IPS DF 19.7 (cell line): ENCODE measurements around the gene CNPY1.
"Not testable (repeated sequence)": the region's sequence is repeated elsewhere in the genome, so short reads cannot be mapped to it uniquely, and the experiment has no call there.

ENCODE experiments used
- DNase-seq: peaks from one replicate; pipeline ENCODE4 v3.0.0-alpha.2; 2013; ENCODE audit warnings: low read depth, low spot score

Gene CNPY1

DNA sequence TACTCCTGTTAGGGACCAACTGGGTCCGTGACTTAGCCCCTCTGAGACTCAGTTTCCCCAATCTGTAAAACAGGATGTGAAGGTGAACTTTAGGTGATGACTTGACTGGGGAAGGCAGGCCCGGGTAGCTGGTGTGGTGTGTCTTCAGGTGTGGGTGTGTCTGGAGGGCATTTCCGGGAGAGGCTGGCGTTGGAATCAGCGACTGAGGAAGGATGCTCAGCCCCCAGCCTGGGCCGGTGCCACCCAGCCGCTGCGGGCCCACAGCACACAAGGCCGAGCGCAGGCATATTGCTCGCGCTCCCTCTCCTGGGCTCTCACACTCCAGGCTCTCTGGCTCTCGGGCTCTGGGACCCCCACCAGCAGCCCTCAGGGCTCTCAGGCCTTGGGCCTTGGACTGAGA lies 31.7 kb upstream of the CNPY1 start:
- DNase-seq, result no peak

DNA sequence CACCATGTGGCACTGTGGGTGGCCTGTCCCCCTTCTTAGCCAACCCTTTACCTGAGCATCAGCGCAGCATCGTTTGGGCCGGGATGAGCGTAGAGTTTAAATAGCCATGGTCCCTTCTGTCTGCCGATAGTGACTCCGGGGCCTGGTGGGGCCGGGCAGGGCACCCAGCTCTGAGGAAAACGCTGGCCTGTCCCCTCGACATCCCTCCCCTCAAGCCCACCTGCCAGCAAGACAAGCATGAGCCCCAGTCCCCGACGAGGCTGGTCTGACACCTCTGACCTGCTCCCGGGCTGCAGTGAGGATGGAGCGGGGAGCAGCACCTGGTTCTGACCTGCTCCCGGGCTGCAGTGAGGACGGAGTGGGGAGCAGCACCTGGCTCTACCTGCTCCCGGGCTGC lies 31.1 kb upstream of the CNPY1 start:
- no peak for DNase-seq

DNA sequence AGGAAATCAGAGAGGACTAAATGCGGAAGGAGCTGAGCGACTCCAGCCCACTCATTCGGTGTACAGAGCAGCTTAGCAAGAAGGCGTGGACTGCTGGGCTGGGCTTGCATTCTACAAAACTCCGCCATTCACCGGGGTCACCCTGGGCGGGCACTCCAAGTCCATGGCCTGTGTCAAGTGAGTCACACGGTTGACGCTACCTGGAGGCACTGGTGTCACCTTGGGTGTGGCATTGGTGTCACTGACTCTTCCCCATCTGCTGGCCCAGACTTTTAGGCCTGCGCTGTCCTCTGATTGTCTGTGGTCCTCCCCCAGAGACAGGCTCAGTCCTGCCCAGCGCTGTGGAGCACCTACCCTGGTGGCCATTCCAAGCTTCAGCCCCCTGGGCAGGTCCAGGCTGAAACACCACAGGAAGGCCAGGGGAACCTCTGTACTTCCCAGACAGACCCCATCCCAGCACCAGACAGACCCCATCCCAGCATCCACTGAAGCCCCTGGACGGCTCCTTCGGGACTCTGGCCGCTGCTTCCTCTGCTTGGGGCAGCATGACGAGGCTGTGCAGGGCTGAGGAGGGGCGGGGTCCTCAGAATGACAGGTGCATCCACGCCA lies 30.6 kb upstream of the CNPY1 start:
- no peak for DNase-seq

DNA sequence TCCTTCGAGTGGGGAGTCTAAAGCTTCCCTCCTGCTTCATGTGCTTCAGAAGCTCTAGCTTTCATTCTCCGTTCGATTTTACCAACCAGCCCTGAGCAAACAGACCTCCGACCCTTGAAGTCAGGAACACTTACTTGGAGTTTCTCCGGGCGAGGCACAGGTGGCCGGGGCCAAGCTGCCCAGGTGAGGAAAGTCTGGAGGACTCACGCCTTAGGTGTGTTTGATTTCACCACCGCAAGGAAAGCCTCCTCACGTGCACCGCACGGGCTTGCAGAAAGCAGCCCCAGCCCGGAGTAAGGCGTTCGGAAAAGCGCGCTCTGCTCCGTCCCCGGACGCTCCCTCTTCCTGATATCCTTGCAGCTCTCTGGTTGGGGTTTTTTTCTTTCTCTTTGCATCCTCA lies 30.1 kb upstream of the CNPY1 start:
- no peak for DNase-seq

DNA sequence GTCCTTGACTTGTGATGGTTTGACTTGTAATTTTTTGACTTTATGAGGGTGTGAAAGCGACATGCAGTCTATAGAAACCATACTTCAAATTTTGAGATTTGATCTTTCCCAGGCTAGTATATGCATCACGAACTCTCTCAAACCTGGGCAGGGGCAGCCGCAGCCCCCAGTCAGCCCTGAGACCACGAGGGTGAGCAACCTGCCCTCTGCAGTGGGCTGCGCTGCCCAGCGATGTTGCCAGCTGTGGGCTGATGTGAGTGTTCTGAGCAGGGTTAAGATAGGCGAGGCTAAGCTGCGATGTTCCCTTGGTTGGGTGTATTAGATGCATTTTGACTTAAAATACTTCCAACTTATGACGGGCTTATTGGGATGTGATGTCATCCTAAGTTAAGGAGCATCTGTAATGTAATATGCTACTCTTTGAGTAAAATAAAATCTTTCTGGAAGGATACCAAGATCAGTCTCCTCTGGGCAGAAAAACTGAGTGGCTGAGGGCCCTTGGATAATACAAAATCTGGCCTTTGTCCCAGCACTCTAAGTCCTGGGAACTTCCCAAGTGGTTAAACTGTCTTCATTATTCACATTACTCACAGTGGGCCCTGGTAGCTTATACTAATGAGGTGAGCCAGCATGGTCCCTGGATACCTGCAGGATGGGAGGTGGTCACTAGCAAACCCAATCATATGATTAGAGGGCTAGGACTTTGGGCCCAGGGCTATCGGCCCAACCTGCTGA lies 28.4 kb upstream of the CNPY1 start:
- no peak for DNase-seq

DNA sequence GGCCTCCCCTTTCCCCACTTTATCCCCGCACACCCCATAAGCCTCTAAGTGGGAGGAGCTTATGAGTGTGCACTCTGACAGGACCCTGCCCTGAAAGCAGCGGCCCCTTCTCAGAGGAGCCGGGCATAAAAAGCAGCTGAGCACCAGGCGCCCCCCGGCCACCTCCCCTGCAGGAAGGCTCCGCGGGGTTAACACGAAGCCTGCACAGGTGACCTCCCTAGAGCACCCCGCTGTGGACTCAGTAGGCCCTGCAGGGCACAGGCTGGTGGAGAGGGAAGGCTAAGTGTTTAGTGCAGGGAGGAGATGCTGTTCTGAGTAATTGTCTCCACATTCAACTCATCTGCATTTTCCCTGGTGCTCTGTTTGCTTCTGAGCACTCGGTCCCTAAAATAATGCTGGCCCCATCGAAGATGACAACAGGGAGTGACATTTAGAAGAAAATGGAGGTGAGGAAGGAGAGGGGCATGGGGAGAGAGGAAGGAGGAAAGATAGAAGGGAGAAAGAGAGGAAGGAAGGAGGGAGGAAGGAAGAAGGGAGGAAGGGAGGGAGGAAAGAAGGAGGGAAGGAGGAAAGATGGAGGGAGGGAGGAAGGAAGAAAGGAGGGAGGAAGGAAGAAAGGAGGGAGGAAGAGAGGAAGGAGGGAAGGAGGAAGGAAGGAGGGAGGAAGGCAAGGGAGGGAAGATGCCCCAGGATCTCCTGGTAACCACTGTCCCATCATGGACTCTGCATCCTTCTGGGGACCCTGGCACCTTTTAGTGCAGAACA lies 25.4 kb upstream of the CNPY1 start:
- DNase-seq, result no peak

DNA sequence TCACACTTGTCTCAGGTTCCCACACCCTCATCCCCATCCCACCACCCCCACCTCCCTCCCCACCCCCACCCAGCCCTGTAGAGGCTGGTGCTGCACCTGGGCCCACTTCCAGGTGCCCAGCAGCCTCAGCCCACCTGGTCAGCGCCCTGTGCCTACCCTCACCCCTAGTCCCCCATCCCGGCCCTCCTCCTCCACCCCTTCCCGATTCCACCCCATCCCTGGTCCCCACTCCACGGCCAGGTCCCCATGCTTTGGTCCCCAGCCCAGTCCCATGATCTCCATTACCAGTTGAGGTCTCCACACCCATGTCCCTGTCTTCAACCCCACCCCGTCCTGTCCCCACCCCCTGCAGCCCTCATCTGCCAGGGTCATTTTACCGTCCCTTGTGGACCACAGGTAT lies 24.6 kb upstream of the CNPY1 start:
- no peak for DNase-seq

DNA sequence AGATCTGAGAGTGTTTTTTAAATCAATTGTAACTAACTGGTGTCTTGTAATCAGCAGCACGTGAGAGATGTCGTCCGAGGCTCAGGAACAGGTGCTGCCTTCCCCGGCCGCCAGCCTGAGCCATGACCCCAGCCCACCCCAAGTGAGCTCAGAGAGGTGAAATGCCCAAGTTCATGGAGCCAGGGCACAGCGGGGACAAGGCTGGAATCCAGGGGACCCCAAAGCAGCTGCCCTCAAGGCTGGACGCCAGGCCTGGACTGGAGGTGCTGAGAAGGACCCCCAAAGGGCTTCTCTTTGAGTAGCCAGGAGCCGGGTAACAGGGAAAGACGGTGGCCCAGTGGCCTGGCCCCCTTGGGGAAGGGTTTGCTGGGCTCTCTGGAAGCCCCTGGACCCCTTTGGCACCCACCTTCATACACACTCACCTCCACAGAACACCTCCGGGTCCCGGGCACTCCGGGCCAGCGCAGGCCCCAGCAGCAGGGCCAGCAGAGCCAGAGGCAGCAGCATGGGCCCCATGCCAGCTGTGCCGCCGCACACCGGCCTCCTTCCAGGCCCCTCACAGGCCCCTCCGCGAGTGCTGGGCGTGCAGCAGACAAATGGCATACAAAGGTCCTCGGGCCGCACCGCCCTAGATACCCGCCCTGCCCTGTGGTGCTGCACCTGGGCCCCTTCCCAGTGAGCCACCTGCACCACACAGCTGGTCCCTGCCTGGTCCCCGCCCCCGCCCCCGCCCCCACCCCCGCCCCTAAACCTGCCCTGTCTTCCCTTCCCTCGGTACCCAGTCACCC lies 24.0 kb upstream of the CNPY1 start:
- no peak for DNase-seq

DNA sequence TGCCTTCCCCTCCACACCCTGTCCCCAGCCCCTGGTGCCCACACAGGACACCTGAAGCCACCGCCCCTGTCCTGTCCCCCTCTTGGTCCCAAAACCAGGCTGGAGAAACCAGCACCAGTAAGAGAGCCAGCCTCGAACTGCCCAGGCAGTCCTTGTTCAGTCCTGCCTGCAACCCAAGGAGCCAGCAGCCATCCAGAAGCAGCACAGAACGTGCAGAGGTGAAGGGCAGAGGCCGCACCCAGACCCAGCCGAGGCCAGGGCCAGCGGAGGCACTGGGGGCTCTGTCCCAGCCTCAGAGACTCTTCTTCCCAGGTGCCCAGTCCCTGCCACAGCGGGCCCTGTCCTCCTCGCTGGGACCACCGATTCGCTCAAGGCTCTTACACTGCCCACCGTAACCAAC lies 23.3 kb upstream of the CNPY1 start:
- no peak for DNase-seq

DNA sequence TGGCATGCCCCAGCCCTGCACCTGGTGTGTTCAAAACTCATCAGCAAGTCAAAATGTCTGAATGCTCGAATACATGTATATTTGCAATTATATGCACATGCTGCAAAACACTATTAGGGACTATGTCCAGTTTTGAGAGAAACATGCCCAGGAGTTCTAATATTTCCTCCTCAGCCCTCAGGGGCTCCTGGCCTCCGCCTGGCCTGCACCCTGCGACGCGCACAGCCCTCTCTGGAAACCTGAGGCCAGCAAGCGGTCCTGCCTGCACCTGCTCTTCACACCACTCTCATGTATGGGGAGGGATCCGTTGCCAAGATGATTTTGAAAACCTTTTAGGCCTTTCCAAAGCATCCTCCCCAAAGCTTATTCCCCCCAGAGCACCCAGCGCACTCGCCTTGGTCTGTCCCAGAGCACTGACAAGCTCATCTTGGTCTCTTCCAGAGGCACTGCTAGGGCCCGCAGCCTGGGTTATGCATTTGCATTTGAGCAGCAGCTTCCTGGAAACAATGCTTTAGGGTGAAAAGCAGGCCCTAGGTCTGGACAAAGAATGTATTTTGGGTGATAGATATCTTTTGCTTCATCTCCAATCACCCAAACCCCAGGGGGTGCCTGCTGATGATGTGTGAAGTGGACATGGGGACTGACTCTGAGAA lies 22.6 kb upstream of the CNPY1 start:
- no peak for DNase-seq

DNA sequence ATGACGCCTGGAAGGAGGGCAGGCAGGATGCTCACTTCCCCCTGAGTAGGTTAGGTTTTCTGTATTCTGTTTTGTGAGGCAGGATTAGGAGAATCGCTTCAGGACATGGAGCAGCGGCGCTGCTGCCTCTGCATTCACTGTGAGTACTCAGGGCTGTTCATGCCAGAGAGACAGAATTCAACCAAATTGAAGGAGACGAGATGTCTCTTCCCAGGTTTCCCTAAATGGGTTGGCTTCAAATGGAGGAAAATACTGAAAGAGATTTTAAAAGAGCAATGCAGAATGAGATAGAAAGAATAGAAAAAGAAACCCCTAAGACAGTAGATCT lies 21.9 kb upstream of the CNPY1 start:
- DNase-seq, result no peak

DNA sequence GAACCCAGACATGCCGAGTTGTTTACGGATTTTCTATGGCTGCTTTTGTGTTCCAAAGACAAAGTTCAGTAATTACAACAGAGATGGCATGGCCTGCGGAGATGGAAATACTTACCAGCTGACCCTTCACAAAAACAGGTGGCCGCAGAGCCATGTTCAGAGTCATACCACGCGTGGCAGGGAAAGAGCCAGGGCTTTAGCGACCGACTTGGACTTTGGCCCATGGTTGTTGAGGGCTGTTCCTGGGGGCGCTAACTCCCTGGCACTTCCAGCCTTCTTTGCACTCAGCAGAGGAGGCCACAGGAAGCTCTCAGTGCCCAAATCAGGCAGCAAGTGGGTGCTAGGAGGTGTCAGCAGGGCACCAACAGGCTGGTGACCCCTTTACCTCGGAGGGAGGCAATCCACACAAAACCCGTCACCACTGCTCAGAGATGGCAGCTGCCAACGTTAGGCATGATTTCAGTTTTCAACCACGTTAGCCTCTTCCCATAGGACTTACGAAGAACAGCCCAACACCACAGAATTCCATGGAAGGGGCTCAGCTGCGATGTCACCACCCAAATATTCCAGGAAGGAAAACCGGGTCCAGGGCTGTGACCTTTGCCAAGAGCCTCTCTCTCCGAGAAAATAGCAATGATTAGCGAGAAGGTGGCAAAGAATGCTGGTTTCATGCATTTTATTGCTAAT lies 21.4 kb upstream of the CNPY1 start:
- DNase-seq, result no peak

DNA sequence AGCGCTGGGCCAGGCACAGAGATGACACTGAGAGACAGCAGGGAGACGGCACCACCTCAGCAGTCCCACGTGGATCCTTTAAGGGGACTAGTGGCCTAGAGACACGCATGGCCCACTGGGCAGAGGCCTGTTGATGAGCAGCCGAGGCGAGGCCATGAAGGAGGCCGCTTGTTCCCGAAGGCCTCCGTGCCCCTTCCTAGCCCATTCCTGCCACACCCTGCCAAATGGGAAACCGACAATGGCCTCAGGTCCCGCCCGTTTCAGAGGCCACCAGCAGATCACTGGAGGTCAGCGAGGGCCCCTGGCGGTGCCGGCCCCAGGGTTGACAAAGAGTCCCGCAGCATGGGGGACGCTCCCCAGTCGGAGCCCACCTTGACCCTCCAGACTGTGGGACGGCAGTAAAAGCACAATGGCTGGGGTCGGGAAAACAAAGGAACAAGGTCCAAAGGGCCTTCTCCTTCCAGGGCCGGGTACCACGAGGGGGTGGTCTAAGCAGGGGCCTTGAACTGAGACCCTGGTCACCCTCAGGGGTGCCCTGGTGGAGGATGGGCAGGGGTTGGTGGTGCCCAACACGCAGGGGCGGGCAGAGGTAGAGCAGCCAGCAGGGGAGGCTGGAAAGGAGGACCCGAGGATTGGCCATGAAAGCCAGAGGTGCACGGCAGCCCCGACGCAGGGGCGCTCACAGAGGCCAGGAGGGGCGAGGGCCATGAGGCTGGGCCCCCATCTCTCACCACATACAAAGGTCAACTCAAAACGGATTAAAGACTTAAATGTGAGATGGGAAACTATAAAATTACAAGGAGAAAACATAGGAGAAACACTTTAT lies 19.9 kb upstream of the CNPY1 start:
- DNase-seq, result no peak

DNA sequence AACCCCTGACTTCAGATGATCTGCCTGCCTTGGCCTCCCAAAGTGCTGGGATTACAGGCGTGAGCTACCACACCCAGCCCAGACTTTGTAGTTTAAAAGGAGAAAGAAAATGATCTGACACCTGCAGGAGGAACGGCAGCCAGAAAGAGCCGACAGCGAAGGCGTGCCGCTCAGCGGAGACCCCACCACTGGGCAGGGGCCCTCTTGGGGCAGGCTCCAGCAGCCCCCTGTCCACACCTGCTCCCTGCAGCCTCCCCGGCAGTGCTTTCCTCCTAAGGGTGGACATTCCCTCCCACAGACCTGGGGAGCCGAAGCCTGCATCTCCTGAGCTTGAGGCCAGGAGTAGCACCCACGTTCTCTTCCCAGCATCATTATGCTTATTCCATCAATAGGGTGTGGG lies 19.2 kb upstream of the CNPY1 start:
- no peak for DNase-seq

DNA sequence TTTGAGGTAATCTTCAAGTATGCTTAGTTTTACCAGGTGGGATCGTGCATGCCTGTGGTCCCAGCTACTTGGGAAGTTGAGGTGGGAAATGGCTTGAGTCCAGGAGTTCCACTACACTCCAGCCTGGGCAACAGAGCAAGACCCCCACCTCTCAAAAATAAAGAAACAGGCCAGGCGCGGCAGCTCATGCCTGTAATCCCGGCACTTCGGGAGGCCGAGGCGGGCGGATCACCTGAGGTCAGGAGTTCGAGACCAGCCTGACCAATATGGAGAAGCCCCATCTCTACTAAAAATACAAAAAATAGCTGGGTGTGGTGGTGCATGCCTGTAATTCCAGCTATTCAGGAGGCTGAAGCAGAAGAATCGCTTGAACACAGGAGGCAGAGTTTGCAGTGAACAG lies 16.6 kb upstream of the CNPY1 start:
- not testable (repeated sequence) for DNase-seq

DNA sequence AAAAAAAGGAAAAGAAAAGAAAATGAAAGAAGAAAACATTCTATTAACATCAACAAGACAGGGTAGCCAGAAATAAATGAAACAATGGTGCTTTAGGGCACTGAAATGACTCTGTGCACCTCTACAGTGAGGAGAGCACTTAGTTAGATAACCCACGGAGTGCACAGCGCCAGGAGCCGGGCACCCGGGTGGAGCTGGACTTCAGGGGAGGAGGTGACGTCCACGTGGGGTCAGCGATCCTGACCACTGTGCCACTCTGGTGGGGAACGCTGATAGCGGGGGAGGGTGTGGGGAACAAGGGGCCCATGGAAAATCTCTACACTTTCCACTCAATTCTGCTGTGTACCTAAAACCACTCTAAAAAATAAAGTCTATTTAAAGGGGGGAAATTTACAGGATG lies 15.7 kb upstream of the CNPY1 start:
- DNase-seq, result no peak

DNA sequence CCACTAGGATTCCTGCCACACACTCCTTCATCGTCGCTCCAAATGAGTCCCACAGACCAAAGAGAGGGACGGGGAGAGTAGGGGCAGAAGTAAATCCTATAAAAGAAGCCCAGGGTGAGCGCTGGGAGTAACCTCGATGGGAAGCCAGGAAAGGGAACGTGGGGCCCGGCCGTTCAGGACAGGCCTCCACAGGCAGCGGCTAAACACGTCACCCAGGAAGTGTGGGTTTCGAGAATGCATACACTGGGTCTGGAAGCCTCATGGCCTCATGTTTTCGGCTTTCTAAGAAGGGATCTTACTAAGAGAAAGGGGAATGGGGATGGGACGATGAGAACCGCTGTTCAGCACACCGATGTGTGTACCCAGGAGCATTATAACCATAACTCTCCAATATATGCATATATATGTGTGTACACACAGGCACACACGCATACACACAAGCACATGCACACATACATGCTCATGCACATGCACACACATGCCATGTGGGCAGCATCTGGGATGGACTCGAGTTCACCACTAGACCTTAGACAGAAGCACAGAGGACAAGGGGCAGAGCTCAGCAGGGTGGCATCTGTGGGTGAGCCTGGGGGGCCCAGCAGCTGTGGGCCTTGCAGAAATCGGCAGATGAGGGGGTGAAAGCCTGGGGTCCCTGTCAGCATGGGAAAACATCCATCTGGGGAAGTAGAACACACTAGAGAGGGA lies 14.8 kb upstream of the CNPY1 start:
- DNase-seq, result no peak

DNA sequence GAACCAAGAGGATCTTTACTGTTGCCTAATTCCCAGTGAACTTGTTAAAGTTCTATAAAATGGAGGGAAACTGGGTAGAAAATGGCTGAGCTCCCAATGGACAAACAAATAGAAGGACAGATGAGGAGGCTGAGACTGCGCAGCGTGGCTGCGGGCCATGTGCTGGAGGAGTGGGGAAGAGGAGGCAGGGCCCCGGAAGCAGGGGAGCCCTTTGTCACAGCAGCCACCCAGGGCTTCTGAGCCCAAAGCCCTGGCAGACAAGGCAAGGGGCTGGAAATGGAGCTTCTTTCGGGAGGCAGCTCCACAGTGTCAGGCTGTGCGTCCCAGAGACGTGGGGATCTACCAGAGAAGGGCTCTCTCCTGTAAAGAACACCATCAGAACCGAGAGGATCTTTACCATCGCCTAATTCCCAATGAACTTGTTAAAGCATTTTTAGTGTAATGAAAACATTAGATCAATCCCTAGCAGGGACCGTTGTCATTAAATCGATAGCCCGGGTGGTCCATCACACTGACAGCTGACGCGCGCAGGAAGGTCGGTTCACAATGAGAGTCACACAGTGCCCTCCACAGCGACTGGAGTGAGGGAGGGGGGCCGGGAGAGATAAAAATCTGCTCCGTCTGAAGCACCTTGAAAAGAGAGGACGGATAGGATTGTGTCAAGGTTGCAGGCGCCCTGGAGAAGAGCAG lies 14.0 kb upstream of the CNPY1 start:
- no peak for DNase-seq

DNA sequence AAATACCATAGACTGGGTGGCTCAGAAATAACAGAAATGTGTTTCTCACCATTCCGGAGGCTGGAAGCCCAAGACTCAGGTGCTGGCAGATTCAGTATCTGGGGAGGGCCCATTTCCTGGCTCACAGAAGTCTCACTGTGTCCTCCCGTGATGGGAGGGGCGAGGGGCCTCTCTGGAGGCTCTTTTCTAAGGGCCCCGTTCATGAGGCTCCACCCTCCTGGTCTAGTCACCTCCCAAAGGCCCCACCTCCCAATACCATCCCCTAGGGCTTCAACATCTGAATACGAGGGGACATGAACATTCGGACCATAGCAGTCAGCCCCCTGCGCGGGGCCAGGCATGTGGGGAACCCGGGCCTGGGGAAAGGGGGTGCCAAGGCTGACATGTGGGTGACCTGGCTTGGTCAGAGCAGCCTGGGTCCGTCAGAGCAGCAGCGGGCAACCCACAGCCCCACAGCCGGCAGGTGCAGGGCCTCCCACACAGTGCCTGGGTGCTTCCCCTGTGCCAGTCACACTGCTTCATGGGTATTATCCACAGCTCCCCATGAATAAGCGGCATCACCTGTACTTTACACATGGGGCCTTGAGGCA lies 13.3 kb upstream of the CNPY1 start:
- no peak for DNase-seq
